Middle frontal gyrus (tissue), 1 donor: ENCODE data around the gene ANKRD11.
"Not testable (repeated sequence)": the region's sequence is repeated elsewhere in the genome, so short reads cannot be mapped to it uniquely, and the experiment has no call there.

Source experiments
- DNase-seq: peaks from one replicate; pipeline ENCODE4 v3.0.0-alpha.2; 2015; ENCODE audit warnings: low spot score; ENCODE audit errors: extremely low spot score

Gene ANKRD11

DNA sequence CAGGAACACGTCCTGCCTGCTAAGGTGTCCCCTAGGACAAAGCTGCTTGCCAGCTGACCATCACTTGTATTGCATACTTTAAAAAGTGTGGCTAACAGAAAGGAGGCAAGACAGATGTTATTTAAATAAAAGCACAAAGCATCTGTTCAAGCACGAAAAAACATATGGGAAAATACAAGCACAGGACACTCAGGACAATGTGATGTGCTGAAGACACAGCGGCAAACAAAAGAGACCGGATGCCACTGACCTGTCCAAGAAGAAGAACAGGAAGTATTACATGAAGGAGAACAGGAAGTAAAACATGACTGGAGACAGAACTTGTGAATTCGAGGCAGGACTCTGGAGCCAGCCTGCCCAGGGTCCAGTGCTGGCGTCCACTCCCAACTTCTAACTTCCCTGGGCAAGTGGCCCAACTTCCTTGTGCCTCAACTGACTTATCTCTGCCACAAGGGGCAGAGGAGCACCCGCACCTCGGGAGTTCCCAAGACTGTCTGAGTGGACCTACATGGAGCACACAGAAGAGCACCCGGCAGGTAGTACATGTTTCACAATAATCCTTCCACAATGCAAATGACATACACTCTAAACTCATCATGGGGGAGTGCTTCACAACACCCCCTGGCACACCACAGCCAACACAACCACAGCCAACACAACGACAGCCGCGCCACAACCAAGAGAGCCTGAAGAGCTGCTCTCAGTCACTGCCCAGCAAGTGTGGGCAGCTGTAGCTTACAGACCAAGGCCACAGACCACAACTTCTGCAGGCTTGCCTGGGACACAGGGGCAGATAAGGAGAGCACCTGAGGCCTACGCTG is 36.6 kb downstream of the ANKRD11 start:
- DNase-seq: no peak

DNA sequence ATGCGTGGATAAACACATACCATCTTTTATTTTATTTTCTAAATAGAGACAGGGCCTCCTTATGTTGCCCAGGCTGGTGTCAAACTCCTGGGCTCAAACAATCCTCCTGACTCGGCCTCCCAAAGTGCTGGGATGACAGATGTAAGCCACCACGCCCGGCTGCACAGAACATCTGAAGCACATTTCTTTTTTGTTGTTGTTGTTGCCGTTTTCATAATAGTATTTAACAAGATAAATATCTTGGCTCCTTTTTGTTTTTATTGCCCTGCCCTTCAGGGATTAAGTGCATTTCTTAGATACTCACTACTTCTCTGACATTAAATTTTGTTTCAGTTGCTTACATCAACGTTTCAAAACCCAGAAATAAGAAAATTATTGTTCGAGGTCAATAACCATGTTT is 37.4 kb downstream of the ANKRD11 start:
- no peak for DNase-seq

- no peak for DNase-seq
Measured at GRCh38 chr16:89452241-89452640, 38.1 kb downstream of the ANKRD11 start.

GRCh38 chr16:89450537-89450936 is 39.8 kb downstream of the ANKRD11 start:
- DNase-seq: no peak

GRCh38 chr16:89449726-89450335 is 40.5 kb downstream of the ANKRD11 start:
- DNase-seq: no peak

DNA sequence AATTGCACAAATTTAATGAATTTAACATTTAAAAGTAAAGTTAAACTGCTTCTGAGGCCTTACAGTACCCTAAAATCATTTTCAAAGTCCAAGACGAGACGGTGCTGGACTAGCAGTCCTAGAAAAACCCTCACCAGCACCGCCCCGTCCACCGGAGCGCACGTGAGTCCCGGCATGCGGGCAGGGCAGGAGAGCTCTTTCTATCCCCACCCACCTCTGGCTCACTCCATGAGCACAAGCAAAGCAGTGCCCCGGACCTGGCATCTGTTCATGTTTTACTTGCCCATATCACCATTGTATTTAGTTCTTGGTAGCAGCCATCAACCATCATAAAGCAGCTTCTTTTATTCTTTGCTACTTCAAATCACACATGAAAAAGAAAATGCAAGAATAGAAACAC is 41.7 kb downstream of the ANKRD11 start:
- DNase-seq: no peak

DNA sequence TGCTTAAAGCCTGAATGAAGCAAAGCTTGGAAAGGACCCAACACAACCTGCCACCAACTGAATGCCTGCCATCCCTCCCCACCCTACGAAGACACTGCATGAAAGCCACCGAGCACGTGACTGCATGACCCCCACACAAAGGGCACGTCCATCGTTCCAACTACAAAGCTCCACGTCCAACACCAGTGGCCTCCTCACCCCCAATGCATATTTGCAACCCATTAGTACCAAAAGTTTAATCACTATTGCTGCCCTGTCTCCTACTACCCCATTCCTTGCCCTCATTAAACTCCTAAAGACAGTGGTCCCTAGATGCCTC is 43.4 kb downstream of the ANKRD11 start:
- DNase-seq: no peak

- no peak for DNase-seq
Measured at GRCh38 chr16:89446136-89446974, 44.0 kb downstream of the ANKRD11 start.

DNA sequence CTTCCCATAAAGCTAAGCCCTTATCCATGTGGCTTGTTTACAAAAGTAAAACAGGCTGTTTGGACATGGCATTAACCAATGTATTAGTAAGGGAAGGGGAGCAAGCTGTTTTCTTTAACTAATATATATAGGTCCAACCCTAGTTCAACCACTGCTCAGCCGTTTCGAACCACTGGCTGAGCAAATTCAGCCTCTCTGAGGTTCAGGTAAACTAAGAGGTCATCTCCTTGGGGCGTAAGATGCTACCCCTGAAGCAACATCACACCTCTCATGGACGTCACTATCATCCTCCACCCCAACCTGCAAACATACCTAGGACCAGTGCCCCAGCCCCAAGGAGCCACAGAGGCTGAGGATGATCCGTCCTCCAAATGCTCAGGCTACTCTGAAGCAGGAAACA is 45.2 kb downstream of the ANKRD11 start:
- DNase-seq: no peak

DNA sequence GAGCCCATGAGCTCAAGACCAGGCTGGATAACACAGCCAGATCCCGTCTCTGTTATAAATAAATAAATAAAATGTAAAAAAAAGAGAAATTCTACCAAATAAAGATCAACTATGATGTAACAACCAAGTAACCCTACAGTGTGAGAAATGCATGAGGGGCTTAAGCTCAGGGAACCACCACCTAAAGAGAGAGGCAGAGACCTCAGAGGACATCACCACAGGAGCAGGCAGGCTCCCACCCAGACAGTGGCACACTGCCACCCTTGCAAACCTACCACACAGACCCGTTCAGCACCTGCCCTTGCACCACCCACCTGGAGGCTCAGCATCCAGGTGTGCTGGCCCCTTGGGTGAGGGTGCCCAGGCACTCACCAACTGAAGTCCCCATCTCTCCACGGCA is 45.6 kb downstream of the ANKRD11 start:
- DNase-seq: no peak

GRCh38 chr16:89444151-89444723 is 46.1 kb downstream of the ANKRD11 start:
- no peak for DNase-seq

GRCh38 chr16:89443727-89444084 is 46.7 kb downstream of the ANKRD11 start:
- no peak for DNase-seq

DNA sequence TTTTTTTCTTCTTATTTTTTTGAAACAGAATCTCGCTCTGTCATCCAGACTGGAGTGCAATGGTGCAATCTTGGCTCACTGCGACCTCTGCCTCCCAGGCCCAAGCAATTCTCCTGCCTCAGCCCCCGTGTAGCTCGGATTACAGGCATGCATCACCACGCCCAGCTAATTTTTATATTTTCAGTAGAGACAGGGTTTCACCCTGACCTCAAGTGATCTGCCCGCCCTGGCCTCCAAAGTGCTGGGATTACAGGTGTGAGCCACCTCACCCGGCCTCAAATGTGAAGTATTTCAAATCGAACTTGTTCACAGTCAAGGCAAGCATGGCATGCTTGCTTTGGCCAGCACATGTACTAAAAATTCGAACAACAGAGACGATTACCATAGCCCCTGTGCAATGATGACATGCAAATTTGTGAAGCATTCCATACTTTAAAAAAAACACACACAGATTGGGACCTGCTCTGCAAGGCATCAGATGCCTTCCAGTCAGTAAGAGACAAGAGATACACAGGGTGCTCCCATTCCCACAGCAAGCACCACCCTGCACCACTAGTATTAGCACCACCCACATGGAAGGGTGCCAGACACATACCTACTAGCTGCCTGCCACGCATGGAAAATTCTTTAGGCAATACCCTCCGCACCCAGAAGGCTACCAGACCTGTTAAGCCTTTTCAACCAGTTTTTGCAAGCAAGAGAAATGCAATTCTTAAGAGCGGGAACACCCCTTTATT is 47.2 kb downstream of the ANKRD11 start:
- no peak for DNase-seq

DNA sequence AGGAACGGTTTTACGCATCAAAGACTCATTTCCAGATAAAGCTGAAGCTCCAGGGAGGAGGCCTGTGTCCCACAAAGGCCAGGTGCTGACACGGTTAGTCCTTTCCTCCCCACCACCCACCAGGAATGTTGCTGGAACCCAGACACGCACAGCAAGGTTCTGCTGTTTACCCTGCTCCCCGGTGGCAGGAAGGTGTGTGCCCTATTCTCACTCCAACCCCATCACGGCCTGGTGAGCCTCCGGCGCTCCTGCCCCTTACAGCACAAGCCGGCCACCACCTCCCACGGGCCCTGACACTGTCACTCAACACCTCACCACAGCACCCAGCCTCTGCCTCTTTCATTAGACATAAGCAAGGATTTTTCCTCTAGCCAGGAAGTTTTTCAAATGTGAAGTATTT is 47.8 kb downstream of the ANKRD11 start:
- no peak for DNase-seq

GRCh38 chr16:89439659-89440058 is 50.7 kb downstream of the ANKRD11 start:
- DNase-seq: no peak

DNA sequence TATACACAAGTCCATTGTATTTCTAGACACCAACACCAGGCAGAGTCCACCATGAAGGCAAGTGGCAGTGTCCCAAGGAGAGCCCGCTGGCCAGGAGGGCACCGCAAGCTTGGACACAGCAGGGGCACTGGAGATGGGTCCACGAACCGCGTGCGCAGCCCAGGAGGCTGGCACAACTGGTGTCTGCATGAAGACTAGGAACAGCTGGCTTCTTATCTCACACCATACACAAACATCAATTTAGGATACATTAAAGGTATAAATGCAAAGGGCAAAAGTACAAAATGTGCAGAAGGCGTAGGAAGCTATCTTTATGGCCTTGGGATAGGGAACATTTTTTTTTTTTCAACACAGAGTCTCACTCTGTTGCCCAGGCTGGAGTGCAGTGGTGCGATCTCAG is 52.4 kb downstream of the ANKRD11 start:
- no peak for DNase-seq

DNA sequence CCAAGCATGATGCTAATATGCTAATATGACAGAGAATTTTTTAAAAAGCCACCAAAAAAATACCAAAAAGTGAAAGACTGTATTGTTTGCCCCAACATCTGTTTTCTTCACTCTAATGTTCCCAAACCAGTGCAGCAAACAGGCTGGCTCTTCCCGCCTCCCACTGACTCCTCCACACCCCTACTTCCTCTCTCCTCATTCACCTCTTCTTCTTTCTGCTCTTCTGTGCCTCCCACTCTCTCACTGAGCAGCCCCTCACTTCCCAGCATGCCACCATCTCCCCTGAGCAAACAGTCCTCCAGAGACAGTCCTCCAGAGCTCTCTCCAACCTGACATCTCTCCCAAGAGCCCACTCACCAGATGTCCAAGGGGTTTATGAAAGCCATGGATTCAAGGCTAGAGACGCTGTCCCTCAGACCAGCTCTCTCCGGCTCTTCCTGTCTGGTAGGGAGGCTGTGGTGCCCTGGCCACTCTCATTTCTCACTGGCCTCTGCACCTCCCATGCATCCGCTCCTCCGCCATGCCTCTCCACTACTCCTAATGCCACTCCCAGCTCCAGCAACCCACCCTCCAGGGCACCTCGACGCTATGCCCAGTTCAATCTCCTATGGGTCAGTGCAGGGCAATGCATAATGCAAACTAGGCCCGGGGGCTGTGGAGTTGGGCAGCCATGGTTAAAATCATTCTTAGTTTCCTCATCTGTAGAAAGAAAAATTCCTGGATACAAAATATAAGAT is 52.9 kb downstream of the ANKRD11 start:
- DNase-seq: no peak

GRCh38 chr16:89436366-89436765 is 54.0 kb downstream of the ANKRD11 start:
- no peak for DNase-seq

- not testable (repeated sequence) for DNase-seq
Measured at GRCh38 chr16:89435059-89435458, 55.3 kb downstream of the ANKRD11 start.

- no peak for DNase-seq
Measured at GRCh38 chr16:89434490-89434889, 55.9 kb downstream of the ANKRD11 start.
